K562 (cell line): ENCODE data around the gene NIPAL3. TPM values are rescaled to one million over a fixed set of nuclear protein-coding genes. Genes with fewer than 3 reads are reported as not detected.

Source experiments
- BMI1 ChIP-seq: fragments of 150-350 bp; IDR thresholded peaks from 2 replicates; pipeline ENCODE4 v1.6.1; 2014; ENCODE audit warnings: low read length
- BRCA1 ChIP-seq, 2 experiments: fragments of 450-650 bp in 1 of 2; sonication (generic) in 1 of 2; formaldehyde crosslinking in 1 of 2; IDR thresholded peaks; 2 replicates each; pipeline versions ENCODE4 v1.5.0 to v1.6.1; 2017 to 2020; ENCODE audit warnings: mild to moderate bottlenecking in 1 of 2, missing genetic modification reagents in 1 of 2
- C11orf30 ChIP-seq: fragments of 450-650 bp; IDR thresholded peaks from 2 replicates; pipeline ENCODE4 v1.6.1; 2016; ENCODE audit warnings: low read depth, mild to moderate bottlenecking
- E2F3 ChIP-seq: fragments of 250-450 bp; sonication (Bioruptor Pico); IDR thresholded peaks from 2 replicates; pipeline ENCODE4 v1.4.0; 2020; ENCODE audit warnings: mild to moderate bottlenecking
- ILF3 ChIP-seq: fragments of 450-650 bp; IDR thresholded peaks from 2 replicates; pipeline ENCODE4 v1.6.1; 2018; ENCODE audit warnings: antibody characterized with exemption, mild to moderate bottlenecking, moderate library complexity, borderline replicate concordance
- NFATC3 ChIP-seq: fragments of 450-650 bp; IDR thresholded peaks from 2 replicates; pipeline ENCODE4 v1.6.1; 2017; ENCODE audit warnings: mild to moderate bottlenecking
- SMAD1 ChIP-seq: fragments of 150-350 bp; IDR thresholded peaks from 2 replicates; pipeline ENCODE4 v1.6.1; 2014; ENCODE audit warnings: low read length, low read depth; ENCODE audit not compliant: partially characterized antibody
- SMARCA4 ChIP-seq: fragments of 450-650 bp; IDR thresholded peaks from 2 replicates; pipeline ENCODE4 v1.6.1; 2016
- SP1 ChIP-seq: sonication (generic); formaldehyde crosslinking; IDR thresholded peaks from 2 replicates; pipeline ENCODE4 v1.8.1; 2022; ENCODE audit warnings: mild to moderate bottlenecking, missing genetic modification reagents
- SRSF3 ChIP-seq: fragments of 200-400 bp; formaldehyde crosslinking; IDR thresholded peaks from 2 replicates; pipeline ENCODE4 v1.6.1; 2016; ENCODE audit warnings: mild to moderate bottlenecking, low read length, moderate library complexity; ENCODE audit not compliant: insufficient read depth
- STAG1 ChIP-seq: sonication (generic); formaldehyde crosslinking; IDR thresholded peaks from 2 replicates; pipeline ENCODE4 v1.5.0; 2020; ENCODE audit warnings: missing genetic modification reagents, borderline replicate concordance
- TAF15 ChIP-seq: fragments of 200-400 bp; formaldehyde crosslinking; IDR thresholded peaks from 2 replicates; pipeline ENCODE4 v1.6.1; 2017; ENCODE audit warnings: mild to moderate bottlenecking, low read depth, low read length, moderate library complexity
- TCFL5 ChIP-seq: fragments of 250-450 bp; sonication (Bioruptor Pico); conservative IDR thresholded peaks from 2 replicates; pipeline ENCODE4 v1.6.1; 2021; ENCODE audit warnings: mild to moderate bottlenecking, moderate library complexity, matching md5 sums
- ZNF3 ChIP-seq: fragments of 250-450 bp; sonication (Bioruptor Pico); IDR thresholded peaks from 2 replicates; pipeline ENCODE4 v1.5.0; 2021; ENCODE audit warnings: mild to moderate bottlenecking, moderate library complexity
- ZNF41 ChIP-seq: fragments of 250-450 bp; sonication (Bioruptor Pico); conservative IDR thresholded peaks from 2 replicates; pipeline ENCODE4 v1.4.0; 2020; ENCODE audit warnings: mild to moderate bottlenecking
- ZNF644 ChIP-seq: fragments of 200-800 bp; sonication (Bioruptor generic); IDR thresholded peaks from 2 replicates; pipeline ENCODE4 v1.6.1; 2016; ENCODE audit warnings: low read depth, missing genetic modification characterization, missing compliant biosample characterization
- ZNF717 ChIP-seq: fragments of 250-450 bp; sonication (Bioruptor Pico); IDR thresholded peaks from 2 replicates; pipeline ENCODE4 v1.5.0; 2021
- polyA plus RNA-seq, 8 experiments: library from polyadenylated mRNA; depleted of rRNA in 4 of 8; stranded (reverse) in 5 of 8; unstranded in 3 of 8; fragments of >200 nt; fragmentation: Nextera tagmentation in 2 of 8; fragmentation: Illumina TruSeq in 1 of 8; extraction: Ambion mirVana in 2 of 8; extraction: Trizol in 1 of 8; gene quantifications; 2 replicates each; pipeline versions ENCODE4 v1.2.1 to v1.2.3, GENCODE V29; 2011 to 2014; ENCODE audit warnings: inconsistent platforms in 1 of 8, missing spikeins in 1 of 8
- total RNA-seq, 7 experiments: library from RNA; depleted of rRNA in 6 of 7; stranded (reverse); fragments of >200 nt in 6 of 7; fragmentation: Illumina TruSeq in 2 of 7; extraction: Trizol in 2 of 7; gene quantifications; 2 replicates each; pipeline versions ENCODE4 v1.2.1 to v1.2.3, GENCODE V29; 2011 to 2021; ENCODE audit warnings: low replicate concordance in 1 of 7
- TF ChIP-seq, protein P1 (sequence below): fragments of 250-450 bp; sonication (Bioruptor Pico); IDR thresholded peaks from 2 replicates; pipeline ENCODE4 v1.4.0; 2020; ENCODE audit warnings: mild to moderate bottlenecking, moderate library complexity, borderline replicate concordance
- TF ChIP-seq, protein P2 (sequence below): fragments of 450-650 bp; formaldehyde crosslinking; conservative IDR thresholded peaks from 2 replicates; pipeline ENCODE4 v1.4.0; 2022; ENCODE audit warnings: mild to moderate bottlenecking, missing genetic modification characterization
- TF ChIP-seq, protein P3 (sequence below), 2 experiments: fragments of 450-650 bp in 1 of 2; IDR thresholded peaks; 2 replicates each; pipeline ENCODE4 v1.6.1; 2011 to 2017; ENCODE audit warnings: low read depth in 2 of 2, antibody characterized with exemption in 1 of 2, borderline replicate concordance in 1 of 2, low read length in 1 of 2, mild to moderate bottlenecking in 1 of 2, mixed read lengths in 1 of 2; ENCODE audit not compliant: control insufficient read depth in 1 of 2
- TF ChIP-seq, protein P4 (sequence below): fragments of 250-450 bp; sonication (Bioruptor Pico); IDR thresholded peaks from 2 replicates; pipeline ENCODE4 v1.8.0; 2022; ENCODE audit warnings: moderate library complexity, mild to moderate bottlenecking, inconsistent platforms

The NIPAL3 gene
- total and polyA plus RNA-seq, 9 of the 15 experiments (the other 6 are each of a cell fraction or from before 2014, with no cell fraction given): 10.5 to 26.3 (median 16.0) TPM

DNA sequence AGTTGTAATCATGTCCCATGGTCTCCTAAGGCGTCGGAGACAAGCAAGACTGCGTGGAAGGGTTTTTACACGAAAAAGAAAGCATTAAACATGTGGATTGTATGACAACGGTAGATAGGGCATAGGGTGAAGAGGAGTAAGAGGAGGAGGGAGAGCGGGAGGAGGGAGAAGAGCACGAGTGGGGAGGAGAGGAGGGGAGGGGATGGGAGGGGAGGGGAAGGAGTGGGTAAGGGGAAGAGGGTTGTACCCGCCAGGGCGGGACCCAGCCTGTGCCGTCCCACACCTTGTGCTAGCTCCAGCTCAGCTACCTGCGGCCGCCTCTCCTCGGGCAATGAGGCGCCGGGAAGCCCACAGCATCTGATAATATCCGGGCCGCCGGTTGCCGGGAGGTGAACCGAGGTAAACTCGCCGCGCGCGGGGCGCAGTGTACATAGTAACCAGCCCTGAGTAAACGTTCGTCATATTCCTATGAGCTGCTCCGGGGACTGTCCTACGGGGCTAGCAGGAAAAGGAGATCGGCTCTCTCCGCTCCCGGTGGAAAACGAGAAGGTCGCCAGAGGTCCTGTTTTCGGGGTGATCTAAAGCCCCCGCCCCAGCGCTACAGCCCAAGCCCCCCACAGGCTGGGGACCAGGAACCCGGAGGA, 86.6 kb downstream of the NIPAL3 start (continued):
- TF ChIP-seq, protein P1, sequence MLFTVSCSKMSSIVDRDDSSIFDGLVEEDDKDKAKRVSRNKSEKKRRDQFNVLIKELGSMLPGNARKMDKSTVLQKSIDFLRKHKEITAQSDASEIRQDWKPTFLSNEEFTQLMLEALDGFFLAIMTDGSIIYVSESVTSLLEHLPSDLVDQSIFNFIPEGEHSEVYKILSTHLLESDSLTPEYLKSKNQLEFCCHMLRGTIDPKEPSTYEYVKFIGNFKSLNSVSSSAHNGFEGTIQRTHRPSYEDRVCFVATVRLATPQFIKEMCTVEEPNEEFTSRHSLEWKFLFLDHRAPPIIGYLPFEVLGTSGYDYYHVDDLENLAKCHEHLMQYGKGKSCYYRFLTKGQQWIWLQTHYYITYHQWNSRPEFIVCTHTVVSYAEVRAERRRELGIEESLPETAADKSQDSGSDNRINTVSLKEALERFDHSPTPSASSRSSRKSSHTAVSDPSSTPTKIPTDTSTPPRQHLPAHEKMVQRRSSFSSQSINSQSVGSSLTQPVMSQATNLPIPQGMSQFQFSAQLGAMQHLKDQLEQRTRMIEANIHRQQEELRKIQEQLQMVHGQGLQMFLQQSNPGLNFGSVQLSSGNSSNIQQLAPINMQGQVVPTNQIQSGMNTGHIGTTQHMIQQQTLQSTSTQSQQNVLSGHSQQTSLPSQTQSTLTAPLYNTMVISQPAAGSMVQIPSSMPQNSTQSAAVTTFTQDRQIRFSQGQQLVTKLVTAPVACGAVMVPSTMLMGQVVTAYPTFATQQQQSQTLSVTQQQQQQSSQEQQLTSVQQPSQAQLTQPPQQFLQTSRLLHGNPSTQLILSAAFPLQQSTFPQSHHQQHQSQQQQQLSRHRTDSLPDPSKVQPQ: no peak
- TF ChIP-seq STAG1 (CRISPR knock-in tag) (no peak), TCFL5 (CRISPR knock-in tag) (no peak), SMARCA4 (peak; percentile 67; the same call in 1 of the 2 replicates), SRSF3 (no peak), SP1 (CRISPR knock-in tag) (no peak), ZNF717 (no peak), SMAD1 (no peak), NFATC3 (no peak), TAF15 (no peak), BMI1 (no peak), ZNF644 (no peak), BRCA1 (IDR thresholded peaks at IDR 0.05) (no peak), BRCA1 (CRISPR knock-in tag; IDR thresholded peaks at IDR 0.05) (no peak), E2F3 (CRISPR knock-in tag) (no peak), ZNF3 (no peak), ILF3 (no peak), C11orf30 (no peak), ZNF41 (CRISPR knock-in tag) (no peak)
- TF ChIP-seq, protein P2, sequence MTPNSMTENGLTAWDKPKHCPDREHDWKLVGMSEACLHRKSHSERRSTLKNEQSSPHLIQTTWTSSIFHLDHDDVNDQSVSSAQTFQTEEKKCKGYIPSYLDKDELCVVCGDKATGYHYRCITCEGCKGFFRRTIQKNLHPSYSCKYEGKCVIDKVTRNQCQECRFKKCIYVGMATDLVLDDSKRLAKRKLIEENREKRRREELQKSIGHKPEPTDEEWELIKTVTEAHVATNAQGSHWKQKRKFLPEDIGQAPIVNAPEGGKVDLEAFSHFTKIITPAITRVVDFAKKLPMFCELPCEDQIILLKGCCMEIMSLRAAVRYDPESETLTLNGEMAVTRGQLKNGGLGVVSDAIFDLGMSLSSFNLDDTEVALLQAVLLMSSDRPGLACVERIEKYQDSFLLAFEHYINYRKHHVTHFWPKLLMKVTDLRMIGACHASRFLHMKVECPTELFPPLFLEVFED: no peak
- TF ChIP-seq, protein P3, sequence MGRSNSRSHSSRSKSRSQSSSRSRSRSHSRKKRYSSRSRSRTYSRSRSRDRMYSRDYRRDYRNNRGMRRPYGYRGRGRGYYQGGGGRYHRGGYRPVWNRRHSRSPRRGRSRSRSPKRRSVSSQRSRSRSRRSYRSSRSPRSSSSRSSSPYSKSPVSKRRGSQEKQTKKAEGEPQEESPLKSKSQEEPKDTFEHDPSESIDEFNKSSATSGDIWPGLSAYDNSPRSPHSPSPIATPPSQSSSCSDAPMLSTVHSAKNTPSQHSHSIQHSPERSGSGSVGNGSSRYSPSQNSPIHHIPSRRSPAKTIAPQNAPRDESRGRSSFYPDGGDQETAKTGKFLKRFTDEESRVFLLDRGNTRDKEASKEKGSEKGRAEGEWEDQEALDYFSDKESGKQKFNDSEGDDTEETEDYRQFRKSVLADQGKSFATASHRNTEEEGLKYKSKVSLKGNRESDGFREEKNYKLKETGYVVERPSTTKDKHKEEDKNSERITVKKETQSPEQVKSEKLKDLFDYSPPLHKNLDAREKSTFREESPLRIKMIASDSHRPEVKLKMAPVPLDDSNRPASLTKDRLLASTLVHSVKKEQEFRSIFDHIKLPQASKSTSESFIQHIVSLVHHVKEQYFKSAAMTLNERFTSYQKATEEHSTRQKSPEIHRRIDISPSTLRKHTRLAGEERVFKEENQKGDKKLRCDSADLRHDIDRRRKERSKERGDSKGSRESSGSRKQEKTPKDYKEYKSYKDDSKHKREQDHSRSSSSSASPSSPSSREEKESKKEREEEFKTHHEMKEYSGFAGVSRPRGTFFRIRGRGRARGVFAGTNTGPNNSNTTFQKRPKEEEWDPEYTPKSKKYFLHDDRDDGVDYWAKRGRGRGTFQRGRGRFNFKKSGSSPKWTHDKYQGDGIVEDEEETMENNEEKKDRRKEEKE (IDR thresholded peaks at IDR 0.05; ENCODE audit: borderline replicate concordance in 1 of 2, control insufficient read depth in 1 of 2, low read depth in 2 of 2, low read length in 1 of 2): no peak
- TF ChIP-seq, protein P4, sequence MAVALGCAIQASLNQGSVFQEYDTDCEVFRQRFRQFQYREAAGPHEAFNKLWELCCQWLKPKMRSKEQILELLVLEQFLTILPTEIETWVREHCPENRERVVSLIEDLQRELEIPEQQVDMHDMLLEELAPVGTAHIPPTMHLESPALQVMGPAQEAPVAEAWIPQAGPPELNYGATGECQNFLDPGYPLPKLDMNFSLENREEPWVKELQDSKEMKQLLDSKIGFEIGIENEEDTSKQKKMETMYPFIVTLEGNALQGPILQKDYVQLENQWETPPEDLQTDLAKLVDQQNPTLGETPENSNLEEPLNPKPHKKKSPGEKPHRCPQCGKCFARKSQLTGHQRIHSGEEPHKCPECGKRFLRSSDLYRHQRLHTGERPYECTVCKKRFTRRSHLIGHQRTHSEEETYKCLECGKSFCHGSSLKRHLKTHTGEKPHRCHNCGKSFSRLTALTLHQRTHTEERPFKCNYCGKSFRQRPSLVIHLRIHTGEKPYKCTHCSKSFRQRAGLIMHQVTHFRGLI (CRISPR knock-in tag): no peak
